GM23248 (cell line): ENCODE results near the gene PCCA. TPM values are rescaled to one million over a fixed set of nuclear protein-coding genes. Genes with fewer than 3 reads are reported as not detected.
"Not testable (repeated sequence)": the region's sequence is repeated elsewhere in the genome, so short reads cannot be mapped to it uniquely, and the experiment has no call there.

Experiments
- DNase-seq: peaks from one replicate; pipeline ENCODE4 v3.0.0-alpha.2; 2015
- H2AFZ ChIP-seq: fragments of 200-600 bp; sonication (generic); 2 replicates; pipeline ENCODE4 v1.6.1; 2016; ENCODE audit warnings: antibody characterized with exemption
- H3F3A ChIP-seq: fragments of 200-600 bp; sonication (generic); 2 replicates; pipeline ENCODE4 v1.6.1; 2016; ENCODE audit warnings: mild to moderate bottlenecking, antibody characterized with exemption, mixed run types; ENCODE audit not compliant: insufficient read depth
- H3K27ac ChIP-seq: fragments of 200-600 bp; sonication (generic); 2 replicates; pipeline ENCODE4 v1.5.1; 2016; ENCODE audit warnings: mild to moderate bottlenecking
- H3K27me3 ChIP-seq: fragments of 200-600 bp; sonication (generic); replicated peaks from 2 replicates; pipeline ENCODE4 v1.6.1; 2016; ENCODE audit warnings: mild to moderate bottlenecking; ENCODE audit not compliant: insufficient read depth
- H3K36me3 ChIP-seq: fragments of 200-600 bp; sonication (generic); 2 replicates; pipeline ENCODE4 v1.6.1; 2016; ENCODE audit warnings: low read depth, mild to moderate bottlenecking
- H3K4me1 ChIP-seq: fragments of 200-600 bp; sonication (generic); 2 replicates; pipeline ENCODE4 v1.6.1; 2016; ENCODE audit warnings: mild to moderate bottlenecking; ENCODE audit not compliant: insufficient read depth
- H3K4me2 ChIP-seq: fragments of 200-600 bp; sonication (generic); one replicate; pipeline ENCODE4 v1.6.1; 2016; ENCODE audit warnings: mild to moderate bottlenecking; ENCODE audit not compliant: unreplicated experiment
- H3K4me3 ChIP-seq: fragments of 200-600 bp; sonication (generic); 2 replicates; pipeline ENCODE4 v1.5.1; 2016; ENCODE audit warnings: mild to moderate bottlenecking
- H3K79me2 ChIP-seq: fragments of 200-600 bp; sonication (generic); 2 replicates; pipeline ENCODE4 v1.6.1; 2016; ENCODE audit warnings: mild to moderate bottlenecking; ENCODE audit not compliant: insufficient read depth
- H3K9ac ChIP-seq: fragments of 200-600 bp; sonication (generic); 2 replicates; pipeline ENCODE4 v1.6.1; 2016; ENCODE audit warnings: mild to moderate bottlenecking
- H3K9me2 ChIP-seq: fragments of 200-600 bp; sonication (generic); 2 replicates; pipeline ENCODE4 v1.6.1; 2016; ENCODE audit warnings: mixed run types, mild to moderate bottlenecking, moderate library complexity; ENCODE audit not compliant: insufficient read depth
- H3K9me3 ChIP-seq: fragments of 200-600 bp; sonication (generic); one replicate; pipeline ENCODE4 v1.6.1; 2017; ENCODE audit warnings: low read depth
- H4K20me1 ChIP-seq: fragments of 200-600 bp; sonication (generic); 2 replicates; pipeline ENCODE4 v1.6.0; 2016; ENCODE audit not compliant: insufficient read depth
- EZH2 ChIP-seq: fragments of 200-600 bp; sonication (generic); IDR thresholded peaks from 2 replicates; pipeline ENCODE4 v1.6.1; 2018; ENCODE audit warnings: antibody characterized with exemption, mild to moderate bottlenecking; ENCODE audit not compliant: insufficient read depth, poor library complexity, severe bottlenecking
- EZH2phosphoT487 ChIP-seq: fragments of 200-600 bp; sonication (generic); IDR thresholded peaks from 2 replicates; pipeline ENCODE4 v1.6.1; 2018; ENCODE audit warnings: antibody characterized with exemption, moderate library complexity, mild to moderate bottlenecking, low read depth; ENCODE audit not compliant: insufficient read depth
- WGBS, 2 experiments: methylation state at CpG; one replicate each; pipeline ENCODE4 v1.1.6; 2015 to 2017; ENCODE audit warnings: low lambda C conversion rate in 2 of 2, low coverage in 1 of 2; ENCODE audit errors: missing lambda C conversion rate in 2 of 2; 5-methylcytosine and 5-hydroxymethylcytosine counted together
- in situ Hi-C: fragments of 300-500 bp; cut with MboI; formaldehyde crosslinking; loops from 2 replicates; pipeline ENCODE4 v1.15.0; 2020
- polyA plus RNA-seq: library from polyadenylated mRNA; unstranded; fragments of >200 nt; fragmentation: Nextera tagmentation; extraction: Ambion mirVana; gene quantifications from 2 replicates; pipeline ENCODE4 v1.2.1, GENCODE V29; 2016
- total RNA-seq: library from RNA; depleted of rRNA; stranded (reverse); fragments of >200 nt; shearing (Covaris generic); gene quantifications from 2 replicates; pipeline ENCODE4 v1.2.3, GENCODE V29; 2014

PCCA gene
- total and polyA plus RNA-seq, 2 experiments from 2014 or later, result 9.1 to 9.6 TPM

GRCh38 chr13:100280681-100281080, 191.8 kb downstream of the PCCA start:
- no peaks in the 10 kb centered on the region; the same call in 1 of the 2 replicates for H3K9me2 ChIP-seq
- no peak overlapping the region for H3K9ac ChIP-seq
- no peak overlapping the region for H3K27ac ChIP-seq
- H3K4me3 ChIP-seq, result no peak overlapping the region
- in situ Hi-C loops, result no loop called here
- no peaks in the 10 kb centered on the region for H3K79me2 ChIP-seq
- peak; percentile 38 for DNase-seq
- TF ChIP-seq EZH2phosphoT487 (no peak), EZH2 (no peak)
- no peaks in the 10 kb centered on the region for H3K36me3 ChIP-seq
- 85 to 90% methylated on average over 5 of the region's 5 CpGs for WGBS, 2 experiments
- H3K4me1 ChIP-seq, result 0 out of 2 replicates have a peak, but pooled peaks cover 1% of the 10 kb centered on the region
- H3K27me3 ChIP-seq, result no peaks in the 10 kb centered on the region
- no peaks in the 10 kb centered on the region for H3K9me3 ChIP-seq
- H3K4me2 ChIP-seq, result no peak overlapping the region
- H3F3A ChIP-seq, result no peaks in the 10 kb centered on the region
- no peaks in the 10 kb centered on the region for H4K20me1 ChIP-seq
- no peak overlapping the region for H2AFZ ChIP-seq

GRCh38 chr13:100282306-100282705, 193.4 kb downstream of the PCCA start:
- 93 to 96% methylated on average over 16 of the region's 16 CpGs for WGBS, 2 experiments
- in situ Hi-C loops, result not testable (repeated sequence)

GRCh38 chr13:100290165-100290801, 201.4 kb downstream of the PCCA start:
- no peaks in the 10 kb centered on the region for H4K20me1 ChIP-seq
- no peaks in the 10 kb centered on the region for H3F3A ChIP-seq
- H3K79me2 ChIP-seq, result no peaks in the 10 kb centered on the region
- WGBS, 2 experiments, result 90 to 92% methylated on average over 4 of the region's 4 CpGs
- H3K9me3 ChIP-seq, result no peaks in the 10 kb centered on the region
- no peaks in the 10 kb centered on the region for H3K27me3 ChIP-seq
- H3K27ac ChIP-seq, result no peak overlapping the region
- H3K9me2 ChIP-seq, result no peaks in the 10 kb centered on the region
- in situ Hi-C loops, result no loop called here
- H3K4me2 ChIP-seq, result no peak overlapping the region
- no peak overlapping the region for H2AFZ ChIP-seq
- DNase-seq, result no peak
- TF ChIP-seq EZH2 (no peak), EZH2phosphoT487 (no peak)
- 0 out of 2 replicates have a peak, but pooled peaks cover 5% of the 10 kb centered on the region for H3K36me3 ChIP-seq
- 0 out of 2 replicates have a peak, but pooled peaks cover 5% of the 10 kb centered on the region for H3K4me1 ChIP-seq
- no peak overlapping the region for H3K4me3 ChIP-seq
- H3K9ac ChIP-seq, result no peak overlapping the region

More at GRCh38 chr13:100282306-100282705, 193.4 kb downstream of the PCCA start:
- H2AFZ ChIP-seq, H3K4me3 ChIP-seq, DNase-seq, H3K4me1 ChIP-seq, H3K9ac ChIP-seq, H3F3A ChIP-seq, H3K36me3 ChIP-seq, H3K9me2 ChIP-seq, H3K27me3 ChIP-seq, H3K79me2 ChIP-seq, H3K27ac ChIP-seq, H3K9me3 ChIP-seq, H3K4me2 ChIP-seq, H4K20me1 ChIP-seq: not testable (repeated sequence)

GRCh38 chr13:100291624-100292023, 202.7 kb downstream of the PCCA start:
- Histone ChIP-seq H3K79me2 (no peaks in the 10 kb centered on the region), H3K4me3 (no peak overlapping the region), H3K27ac (no peak overlapping the region), H3K9me2 (no peaks in the 10 kb centered on the region), H3K27me3 (no peaks in the 10 kb centered on the region), H2AFZ (no peak overlapping the region), H3K4me1 (0 out of 2 replicates have a peak, but pooled peaks cover 5% of the 10 kb centered on the region), H3F3A (no peaks in the 10 kb centered on the region), H3K9ac (no peak overlapping the region), H4K20me1 (no peaks in the 10 kb centered on the region), H3K9me3 (no peaks in the 10 kb centered on the region), H3K4me2 (no peak overlapping the region), H3K36me3 (0 out of 2 replicates have a peak, but pooled peaks cover 5% of the 10 kb centered on the region)
- WGBS, 2 experiments, result 8 to 15% methylated on average over 2 of the region's 2 CpGs
- no peak for DNase-seq
- TF ChIP-seq EZH2phosphoT487, result no peak
- no peak for TF ChIP-seq EZH2
- in situ Hi-C loops, result no loop called here

GRCh38 chr13:100297413-100297812, 208.5 kb downstream of the PCCA start:
- Histone ChIP-seq H3K27me3 (no peaks in the 10 kb centered on the region), H3K9ac (no peak overlapping the region), H3K27ac (no peak overlapping the region), H3K4me3 (no peak overlapping the region), H3K36me3 (peaks cover 5% of the 10 kb centered on the region; the same call in 1 of the 2 replicates), H4K20me1 (no peaks in the 10 kb centered on the region), H3K4me1 (no peaks in the 10 kb centered on the region), H3K4me2 (no peak overlapping the region), H3F3A (no peaks in the 10 kb centered on the region), H3K9me2 (no peaks in the 10 kb centered on the region), H3K9me3 (no peaks in the 10 kb centered on the region), H3K79me2 (no peaks in the 10 kb centered on the region), H2AFZ (no peak overlapping the region)
- TF ChIP-seq EZH2phosphoT487, result no peak
- TF ChIP-seq EZH2, result no peak
- no peak for DNase-seq
- WGBS, 2 experiments, result 79 to 88% methylated on average over 5 of the region's 5 CpGs
- in situ Hi-C loops, result no loop called here
